ENCODE measurements around the gene MIF4GD. TPM values are rescaled to one million over a fixed set of nuclear protein-coding genes. Genes with fewer than 3 reads are reported as not detected.

MIF4GD gene
- total and polyA plus RNA-seq, 9 of the 15 experiments (the other 6 are each of a cell fraction or from before 2014, with no cell fraction given): 11.8 to 63.8 (median 28.1) TPM

- TF ChIP-seq ZNF398 (CRISPR knock-in tag; IDR thresholded peaks at IDR 0.05) (no peak), YY1 (IDR thresholded peaks at IDR 0.05; ENCODE audit: borderline replicate concordance in 1 of 3, control insufficient read depth in 1 of 3, extremely low read depth in 1 of 3, insufficient read depth in 3 of 3, insufficient read length in 1 of 3, insufficient replicate concordance in 2 of 3, low read depth in 1 of 3, low read length in 2 of 3) (peak in 2 of 3 experiments; percentile 68 to 85), ATF3 (IDR thresholded peaks at IDR 0.05) (no peak), ATF3 (CRISPR knock-in tag; conservative IDR thresholded peaks at IDR 0.05) (no peak), SIN3B (IDR thresholded peaks at IDR 0.05; ENCODE audit: low read depth) (no peak), NFXL1 (CRISPR knock-in tag; IDR thresholded peaks at IDR 0.05) (no peak), XRCC4 (IDR thresholded peaks at IDR 0.05; ENCODE audit: extremely low read depth, insufficient read depth, insufficient read length) (no peak), NONO (IDR thresholded peaks at IDR 0.05; ENCODE audit: low read depth in 2 of 2, low read length in 1 of 2) (peak in 1 of 2 experiments; percentile 22; a peak in 1 of 4 replicates), JUND (IDR thresholded peaks at IDR 0.05; ENCODE audit: borderline replicate concordance, low read depth, low read length) (peak; percentile 57; the same call in 1 of the 2 replicates), JUND (tag; IDR thresholded peaks at IDR 0.05; ENCODE audit: borderline replicate concordance, low read depth, low read length) (no peak; the same call in 2 of the 3 replicates), TEAD1 (CRISPR knock-in tag; IDR thresholded peaks at IDR 0.05) (no peak), CREM (IDR thresholded peaks at IDR 0.05; ENCODE audit: low read depth) (peak; percentile 97), SIRT6 (IDR thresholded peaks at IDR 0.05; ENCODE audit: low read depth, low read length) (no peak), VEZF1 (CRISPR knock-in tag; IDR thresholded peaks at IDR 0.05) (no peak), HOXB6 (CRISPR knock-in tag; IDR thresholded peaks at IDR 0.05; ENCODE audit: borderline replicate concordance) (no peak), SRSF3 (IDR thresholded peaks at IDR 0.05; ENCODE audit: insufficient read depth, low read length) (no peak), NCOA1 (IDR thresholded peaks at IDR 0.05; ENCODE audit: low read depth) (no peak)
- TF ChIP-seq, protein P1, sequence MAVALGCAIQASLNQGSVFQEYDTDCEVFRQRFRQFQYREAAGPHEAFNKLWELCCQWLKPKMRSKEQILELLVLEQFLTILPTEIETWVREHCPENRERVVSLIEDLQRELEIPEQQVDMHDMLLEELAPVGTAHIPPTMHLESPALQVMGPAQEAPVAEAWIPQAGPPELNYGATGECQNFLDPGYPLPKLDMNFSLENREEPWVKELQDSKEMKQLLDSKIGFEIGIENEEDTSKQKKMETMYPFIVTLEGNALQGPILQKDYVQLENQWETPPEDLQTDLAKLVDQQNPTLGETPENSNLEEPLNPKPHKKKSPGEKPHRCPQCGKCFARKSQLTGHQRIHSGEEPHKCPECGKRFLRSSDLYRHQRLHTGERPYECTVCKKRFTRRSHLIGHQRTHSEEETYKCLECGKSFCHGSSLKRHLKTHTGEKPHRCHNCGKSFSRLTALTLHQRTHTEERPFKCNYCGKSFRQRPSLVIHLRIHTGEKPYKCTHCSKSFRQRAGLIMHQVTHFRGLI (CRISPR knock-in tag; IDR thresholded peaks at IDR 0.05): no peak
- TF ChIP-seq, protein P2, sequence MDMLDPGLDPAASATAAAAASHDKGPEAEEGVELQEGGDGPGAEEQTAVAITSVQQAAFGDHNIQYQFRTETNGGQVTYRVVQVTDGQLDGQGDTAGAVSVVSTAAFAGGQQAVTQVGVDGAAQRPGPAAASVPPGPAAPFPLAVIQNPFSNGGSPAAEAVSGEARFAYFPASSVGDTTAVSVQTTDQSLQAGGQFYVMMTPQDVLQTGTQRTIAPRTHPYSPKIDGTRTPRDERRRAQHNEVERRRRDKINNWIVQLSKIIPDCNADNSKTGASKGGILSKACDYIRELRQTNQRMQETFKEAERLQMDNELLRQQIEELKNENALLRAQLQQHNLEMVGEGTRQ (CRISPR knock-in tag; IDR thresholded peaks at IDR 0.05): no peak; the same call in 1 of the 2 replicates
Observed at GRCh38 chr17:75289115-75289831, 18.2 kb upstream of the MIF4GD start, which contains the start of gene SLC25A19 (continued).

All from K562 (cell line).